GM12892 (cell line): Measurements from ENCODE around the gene HS3ST3B1.

ENCODE experiments used
- POLR2A ChIP-seq: IDR thresholded peaks from 2 replicates; pipeline ENCODE4 v1.6.1; 2011; ENCODE audit warnings: low read depth, low read length, control low read depth
- POLR2AphosphoS5 ChIP-seq: IDR thresholded peaks from 2 replicates; pipeline ENCODE4 v1.6.1; 2011; ENCODE audit warnings: low read depth, low read length, control low read depth
- TAF1 ChIP-seq: IDR thresholded peaks from 2 replicates; pipeline ENCODE4 v1.6.1; 2011; ENCODE audit warnings: low read depth, mild to moderate bottlenecking, control low read depth, low read length, borderline replicate concordance

DNA sequence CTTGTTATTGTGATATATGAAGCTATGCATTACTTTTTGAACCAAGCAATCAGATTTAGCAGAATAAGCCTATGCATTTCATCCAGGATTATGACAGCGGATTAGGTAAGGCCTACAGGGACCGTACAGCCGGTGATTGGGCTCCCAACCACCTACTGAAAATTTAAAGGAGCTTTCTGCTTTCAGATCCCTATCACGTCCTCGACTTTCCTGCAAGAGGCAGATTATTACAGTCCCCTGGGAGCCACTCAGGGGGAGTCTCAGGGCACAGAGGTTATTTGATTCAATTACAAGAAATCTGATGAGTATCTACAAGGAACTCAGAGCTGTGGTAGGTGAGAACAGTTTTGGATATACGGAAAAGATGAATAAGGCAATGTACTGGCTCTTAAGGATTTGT lies 80.7 kb downstream of the HS3ST3B1 start:
- TF ChIP-seq POLR2A (no peak), TAF1 (no peak), POLR2AphosphoS5 (no peak)
